A549 treated with Hydrocortisone at 1 μM for 4 hours (cell line): ENCODE measurements around the gene RPS25. TPM values are rescaled to one million over a fixed set of nuclear protein-coding genes. Genes with fewer than 3 reads are reported as not detected.

Experiments used
- total RNA-seq: library from RNA; stranded (reverse); fragments of 200-300 nt; extraction: Qiagen RNA extraction; gene quantifications from 5 replicates; pipeline ENCODE4 v1.2.3, GENCODE V29; 2022

RPS25 gene
- 798 to 951 TPM (median 825 TPM) in 5 replicates for total RNA-seq

DNA sequence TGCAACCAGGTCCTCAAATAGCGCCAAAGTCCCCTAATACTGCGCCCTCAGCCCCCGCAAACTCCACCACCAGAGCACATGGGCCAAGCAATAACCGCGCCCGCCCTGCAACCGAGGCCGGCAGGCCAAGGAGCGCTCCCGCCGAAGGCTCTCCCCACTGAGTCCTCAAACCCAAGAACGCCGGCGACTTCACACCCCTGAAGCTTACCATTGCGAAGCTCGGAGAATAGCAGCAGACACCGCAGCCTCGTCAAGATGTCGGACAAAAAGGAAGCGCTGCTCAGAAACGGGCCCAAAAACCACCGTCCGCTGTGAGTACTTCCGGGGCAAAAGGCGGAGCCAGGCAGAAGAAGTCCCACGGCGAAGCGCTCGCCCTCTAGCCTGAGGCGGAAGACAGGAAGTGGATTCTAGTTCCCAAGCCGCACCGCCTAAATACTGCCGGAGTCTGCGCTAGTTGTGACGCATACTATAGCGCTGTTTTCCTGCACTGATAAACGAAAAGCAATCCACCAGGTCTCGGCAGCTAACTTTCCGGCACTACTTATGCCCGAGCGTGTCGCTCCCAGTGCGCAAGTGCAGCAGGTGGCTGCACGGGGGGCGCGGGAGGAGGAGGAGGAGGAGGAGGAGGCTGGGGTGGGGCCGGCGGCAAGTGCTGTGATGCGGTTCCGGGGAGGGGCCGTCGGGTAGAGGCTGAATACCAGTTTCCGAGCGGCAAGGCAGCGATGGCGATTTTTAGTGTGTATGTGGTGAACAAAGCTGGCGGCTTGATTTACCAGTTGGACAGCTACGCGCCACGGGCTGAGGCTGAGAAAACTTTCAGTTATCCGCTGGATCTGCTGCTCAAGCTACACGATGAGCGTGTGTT, at the start of gene RPS25, which contains the start of gene TRAPPC4:
Gene RPS25 (minus strand): TSS at position 270 of the 865 bp plus-strand sequence. CDS start 59 bp downstream, at position 211.
Gene TRAPPC4 (plus strand): TSS at position 693 of the 865 bp plus-strand sequence. CDS start 30 bp downstream, at position 723.

DNA sequence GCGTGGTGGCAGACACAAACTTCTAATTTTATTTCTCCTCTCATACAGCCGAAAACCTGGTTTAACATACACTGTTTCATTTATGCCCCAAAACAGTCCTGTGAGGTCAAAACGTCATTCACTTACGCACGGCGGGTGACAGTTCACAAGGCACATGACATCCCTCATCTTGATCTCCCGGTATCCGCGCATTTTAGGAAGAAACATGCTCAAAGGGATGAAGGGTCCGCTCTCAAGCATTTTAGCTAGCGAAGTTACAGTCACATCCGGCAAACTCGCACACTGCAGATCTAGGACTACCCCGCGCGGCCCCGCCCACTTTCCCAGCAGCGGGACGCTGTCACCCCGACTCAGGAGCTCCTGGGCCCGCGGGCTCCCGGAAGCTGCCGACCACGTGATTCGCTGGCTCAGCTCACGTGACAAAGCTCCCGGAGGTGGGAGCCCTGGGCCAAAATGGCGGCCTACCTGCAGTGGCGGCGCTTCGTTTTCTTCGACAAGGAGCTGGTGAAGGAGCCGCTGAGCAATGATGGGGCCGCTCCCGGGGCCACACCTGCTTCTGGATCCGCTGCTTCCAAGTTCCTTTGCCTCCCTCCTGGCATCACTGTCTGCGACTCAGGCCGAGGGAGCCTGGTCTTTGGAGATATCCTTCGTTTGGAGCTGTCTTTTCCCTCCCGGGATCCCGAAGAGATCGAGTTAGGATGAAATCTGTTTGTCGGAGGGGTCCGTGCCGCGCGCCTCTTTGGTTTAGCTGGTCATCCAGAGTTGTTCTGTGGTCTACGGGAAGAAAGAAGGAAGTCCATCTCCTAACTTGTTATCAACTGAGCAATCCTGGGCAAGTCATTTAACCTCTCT, 49.5 kb upstream of the RPS25 start, which contains the start of gene VPS11:
Gene VPS11 (plus strand): TSS at position 448 of the 852 bp plus-strand sequence. CDS start 6 bp downstream, at position 454.

DNA sequence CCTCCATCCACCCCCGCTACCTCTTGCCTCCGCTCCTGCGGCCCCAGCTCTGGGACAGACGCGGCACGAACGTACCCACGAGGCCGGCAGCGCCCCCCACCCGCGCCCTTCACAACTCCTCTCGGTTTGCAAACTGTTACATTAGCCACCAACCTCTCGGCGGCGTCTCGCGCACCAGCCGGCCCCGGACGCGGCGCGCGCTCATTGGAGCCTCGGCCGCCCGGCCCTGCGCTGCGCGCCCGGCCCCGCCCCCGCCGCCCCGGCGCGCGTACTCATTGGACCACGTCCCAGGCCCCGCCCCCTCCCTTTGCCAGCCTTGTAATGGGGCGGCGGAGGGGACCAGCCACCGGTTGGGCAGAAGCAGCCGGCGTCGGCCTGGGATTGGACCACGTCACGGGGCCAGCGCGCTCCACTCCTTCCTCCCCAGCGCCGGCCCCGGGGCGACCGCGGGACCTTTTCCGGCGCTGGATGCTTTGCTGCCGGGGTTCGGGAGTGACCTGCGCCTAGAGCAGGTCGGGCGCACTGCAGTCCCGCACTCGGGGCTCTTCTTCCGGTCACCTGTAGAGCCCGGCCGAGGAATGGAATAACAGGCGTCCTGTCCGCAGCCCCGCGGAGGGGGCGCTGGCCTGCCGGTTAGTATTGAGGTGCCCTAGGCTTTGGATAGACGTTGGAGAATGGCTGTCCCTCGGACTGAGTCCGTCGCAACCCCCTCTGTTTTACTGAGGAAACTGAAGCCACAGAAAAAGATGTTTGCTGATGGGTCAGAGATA, 39.0 kb upstream of the RPS25 start, which contains the start of gene HYOU1:
Gene HYOU1 (minus strand): TSS at position 206 of the 770 bp plus-strand sequence. CDS start 1,045 bp downstream, outside the sequence.

DNA sequence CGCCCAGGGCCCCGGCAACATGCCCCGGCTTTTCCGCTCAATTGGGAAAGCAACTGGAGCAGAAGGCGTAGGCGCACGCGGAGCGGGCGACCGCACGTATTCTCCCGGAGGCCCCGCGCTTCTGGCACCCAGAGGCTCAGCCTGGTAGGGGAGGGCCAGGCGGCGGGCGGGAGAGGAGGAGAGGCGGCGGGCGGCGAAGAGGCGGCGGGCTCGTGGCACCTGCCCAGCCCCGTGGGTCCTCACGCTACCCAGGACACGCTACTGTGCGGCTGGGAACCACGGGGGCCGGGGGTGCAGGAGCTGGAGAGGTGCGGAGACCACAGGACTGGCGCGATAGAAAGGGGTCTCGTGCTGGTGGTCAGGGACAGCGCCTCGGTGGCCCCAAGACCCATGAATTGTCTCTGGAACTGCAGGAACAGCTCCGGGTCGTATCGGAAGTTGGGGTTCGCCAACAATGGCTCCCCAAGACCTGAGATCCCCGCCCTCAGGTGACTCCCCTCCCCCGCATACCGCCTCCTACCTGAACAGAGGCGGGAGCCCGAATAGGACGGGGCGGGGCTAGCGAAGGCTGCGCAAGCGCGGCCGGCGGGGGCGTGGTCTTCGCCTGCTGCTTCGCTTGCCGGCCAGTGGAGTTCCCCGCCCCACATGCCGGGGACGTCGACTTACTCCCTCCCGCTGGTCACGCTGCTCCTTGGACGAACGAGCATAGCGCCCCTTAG, 12.3 kb upstream of the RPS25 start, which contains the start of gene SLC37A4:
Gene SLC37A4 (minus strand): TSS at position 549 of the 719 bp plus-strand sequence.

DNA sequence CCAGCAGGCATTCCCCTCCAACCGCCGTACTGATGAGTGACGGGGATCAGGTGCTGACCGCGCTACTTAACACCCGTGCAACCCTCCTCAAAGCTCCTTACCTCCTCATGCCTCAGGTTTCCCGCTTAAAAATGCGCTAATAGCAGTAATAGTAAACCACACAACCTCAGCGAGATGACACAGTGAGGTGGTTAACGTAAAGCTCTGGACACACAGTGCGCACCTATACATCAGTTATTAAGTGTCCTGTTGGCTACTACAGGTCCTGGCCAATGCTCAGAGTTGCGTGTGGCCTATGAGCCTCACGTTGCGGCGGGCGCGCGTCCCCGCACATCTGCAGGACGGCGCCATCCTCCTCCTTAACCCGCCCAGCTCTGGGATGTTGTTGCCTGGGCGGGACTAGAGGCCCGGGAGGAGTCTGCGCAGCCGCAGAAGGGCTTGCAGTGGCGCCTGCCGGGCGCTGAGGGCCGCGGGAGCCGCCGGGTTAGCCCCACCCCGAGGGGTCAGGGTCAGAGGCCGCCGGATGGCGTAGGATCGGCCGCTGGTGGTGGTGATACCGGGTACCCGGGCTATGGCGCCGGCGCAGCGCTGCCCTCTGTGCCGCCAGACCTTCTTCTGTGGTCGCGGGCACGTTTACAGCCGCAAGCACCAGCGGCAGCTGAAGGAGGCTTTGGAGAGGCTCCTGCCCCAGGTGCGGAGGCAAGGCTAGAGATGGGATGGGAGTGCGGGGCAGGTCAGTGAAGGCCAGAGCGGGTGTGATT, 20.3 kb downstream of the RPS25 start, which contains the start of gene CENATAC:
Gene CENATAC (plus strand): TSS at position 512 of the 761 bp plus-strand sequence. CDS start 60 bp downstream, at position 572.

DNA sequence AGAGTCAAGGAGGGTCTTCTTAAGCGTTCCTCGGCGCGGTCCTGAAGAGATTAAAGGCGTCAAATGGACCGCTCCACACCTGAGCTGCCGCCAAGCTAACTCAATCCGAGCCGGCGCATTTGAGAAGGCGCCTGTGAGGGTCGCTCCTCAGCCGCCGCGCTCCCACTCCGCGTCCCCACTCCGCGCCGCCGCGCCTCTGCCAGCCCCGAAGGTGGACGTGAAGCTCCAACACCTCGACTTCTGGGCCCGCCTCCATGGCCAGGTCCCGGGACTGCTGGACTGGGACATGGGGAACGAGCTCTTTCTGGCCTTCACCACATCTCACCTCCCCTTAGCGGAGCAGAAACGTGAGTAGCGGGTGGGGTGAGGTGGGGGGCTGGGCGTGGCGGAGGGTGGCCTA, 46.5 kb downstream of the RPS25 start, which contains the start of gene FOXR1:
Gene FOXR1 (plus strand): TSS at position 116 of the 400 bp plus-strand sequence. CDS start 171 bp downstream, at position 287.

Other genes starting within 250 kb of the RPS25 start
- 21.7 to 38.8 TPM (median 22.8 TPM) in 5 replicates for gene DDX6, start 227.2 kb downstream of the RPS25 start, total RNA-seq
- 0.05 to 0.24 TPM (median 0.17 TPM) in 5 replicates for gene CXCR5, start 134.5 kb downstream of the RPS25 start, total RNA-seq
- gene BCL9L, start 92.4 kb downstream of the RPS25 start, total RNA-seq: 165 to 204 TPM (median 178 TPM) in 5 replicates
- gene UPK2, start 62.0 kb downstream of the RPS25 start, total RNA-seq: 0.55 to 1.2 TPM (median 1.1 TPM) in 5 replicates
- not detected in 5 replicates for gene FOXR1, start 46.6 kb downstream of the RPS25 start, total RNA-seq
- 11.1 to 16.4 TPM (median 11.9 TPM) in 5 replicates for gene CENATAC, start 20.2 kb downstream of the RPS25 start, total RNA-seq
- gene TRAPPC4, start 423 bp upstream of the RPS25 start, total RNA-seq: 56.3 to 65.9 TPM (median 58.0 TPM) in 5 replicates
- gene SLC37A4, start 12.5 kb upstream of the RPS25 start, total RNA-seq: 11.3 to 11.9 TPM (median 11.6 TPM) in 5 replicates
- 44.3 to 48.8 TPM (median 45.3 TPM) in 5 replicates for gene HYOU1, start 38.9 kb upstream of the RPS25 start, total RNA-seq
- 12.3 to 13.6 TPM (median 12.5 TPM) in 5 replicates for gene VPS11, start 49.5 kb upstream of the RPS25 start, total RNA-seq
- 43.9 to 48.8 TPM (median 45.8 TPM) in 5 replicates for gene HMBS, start 66.5 kb upstream of the RPS25 start, total RNA-seq
- gene DPAGT1, start 83.5 kb upstream of the RPS25 start, total RNA-seq: 31.5 to 39.9 TPM (median 37.0 TPM) in 5 replicates
- 4.8 to 6.5 TPM (median 5.2 TPM) in 5 replicates for gene C2CD2L, start 89.0 kb upstream of the RPS25 start, total RNA-seq
- gene HINFP, start 103.2 kb upstream of the RPS25 start, total RNA-seq: 8.6 to 11.7 TPM (median 9.3 TPM) in 5 replicates
- 0.26 to 0.40 TPM (median 0.33 TPM) in 5 replicates for gene ABCG4, start 130.7 kb upstream of the RPS25 start, total RNA-seq
- gene NLRX1, start 150.4 kb upstream of the RPS25 start, total RNA-seq: 9.7 to 12.0 TPM (median 10.7 TPM) in 5 replicates
- 0.15 to 0.30 TPM (median 0.23 TPM) in 4 of 5 replicates, not detected in the other for gene NHERF4, start 167.1 kb upstream of the RPS25 start, total RNA-seq
- gene CBL, start 188.0 kb upstream of the RPS25 start, total RNA-seq: 5.7 to 10.7 TPM (median 7.9 TPM) in 5 replicates